Ishikawa (cell line): ENCODE measurements around the gene INCENP.

Experiments
- CEBPB ChIP-seq: IDR thresholded peaks from 2 replicates; pipeline ENCODE4 v1.6.1; 2012
- CREB1 ChIP-seq: IDR thresholded peaks from 2 replicates; pipeline ENCODE4 v1.6.1; 2012; ENCODE audit warnings: low read depth
- EGR1 ChIP-seq: IDR thresholded peaks from 2 replicates; pipeline ENCODE4 v1.6.1; 2012
- EP300 ChIP-seq: IDR thresholded peaks from 2 replicates; pipeline ENCODE4 v1.6.1; 2012; ENCODE audit warnings: borderline replicate concordance
- FOXM1 ChIP-seq: IDR thresholded peaks from 2 replicates; pipeline ENCODE4 v1.6.1; 2012; ENCODE audit warnings: low read depth, borderline replicate concordance
- NFIC ChIP-seq: IDR thresholded peaks from 2 replicates; pipeline ENCODE4 v1.6.1; 2012
- RAD21 ChIP-seq: IDR thresholded peaks from 2 replicates; pipeline ENCODE4 v1.6.1; 2012; ENCODE audit warnings: low read depth
- REST ChIP-seq: IDR thresholded peaks from 2 replicates; pipeline ENCODE4 v1.6.1; 2012; ENCODE audit warnings: low read depth, mild to moderate bottlenecking
- TAF1 ChIP-seq: IDR thresholded peaks from 2 replicates; pipeline ENCODE4 v1.6.1; 2012; ENCODE audit warnings: low read depth, mild to moderate bottlenecking
- TCF12 ChIP-seq: IDR thresholded peaks from 2 replicates; pipeline ENCODE4 v1.6.1; 2012; ENCODE audit warnings: low read depth
- TEAD4 ChIP-seq: IDR thresholded peaks from 2 replicates; pipeline ENCODE4 v1.6.1; 2012
- USF1 ChIP-seq: IDR thresholded peaks from 2 replicates; pipeline ENCODE4 v1.6.1; 2012
- YY1 ChIP-seq: IDR thresholded peaks from 2 replicates; pipeline ENCODE4 v1.6.1; 2012; ENCODE audit warnings: low read depth
- ZBTB7A ChIP-seq: IDR thresholded peaks from 2 replicates; pipeline ENCODE4 v1.6.1; 2012; ENCODE audit warnings: low read depth
- TF ChIP-seq, protein P1 (sequence below): IDR thresholded peaks from 2 replicates; pipeline ENCODE4 v1.6.1; 2012

INCENP gene

GRCh38 chr11:62115085-62115694 is 8.6 kb upstream of the INCENP start:
- no peak for TF ChIP-seq TEAD4
- TF ChIP-seq CEBPB, result no peak
- TF ChIP-seq, protein P1, sequence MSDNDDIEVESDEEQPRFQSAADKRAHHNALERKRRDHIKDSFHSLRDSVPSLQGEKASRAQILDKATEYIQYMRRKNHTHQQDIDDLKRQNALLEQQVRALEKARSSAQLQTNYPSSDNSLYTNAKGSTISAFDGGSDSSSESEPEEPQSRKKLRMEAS, result no peak
- no peak for TF ChIP-seq TAF1
- TF ChIP-seq EGR1, result no peak
- TF ChIP-seq NFIC, result no peak
- TF ChIP-seq ZBTB7A, result no peak
- no peak for TF ChIP-seq CREB1
- no peak for TF ChIP-seq RAD21
- no peak for TF ChIP-seq YY1
- TF ChIP-seq FOXM1, result no peak
- TF ChIP-seq USF1, result no peak
- no peak for TF ChIP-seq EP300

GRCh38 chr11:62116451-62116850 is 7.4 kb upstream of the INCENP start:
- no peak for TF ChIP-seq CREB1
- TF ChIP-seq USF1, result no peak
- TF ChIP-seq TEAD4, result no peak
- TF ChIP-seq FOXM1, result no peak
- TF ChIP-seq EGR1, result no peak

DNA sequence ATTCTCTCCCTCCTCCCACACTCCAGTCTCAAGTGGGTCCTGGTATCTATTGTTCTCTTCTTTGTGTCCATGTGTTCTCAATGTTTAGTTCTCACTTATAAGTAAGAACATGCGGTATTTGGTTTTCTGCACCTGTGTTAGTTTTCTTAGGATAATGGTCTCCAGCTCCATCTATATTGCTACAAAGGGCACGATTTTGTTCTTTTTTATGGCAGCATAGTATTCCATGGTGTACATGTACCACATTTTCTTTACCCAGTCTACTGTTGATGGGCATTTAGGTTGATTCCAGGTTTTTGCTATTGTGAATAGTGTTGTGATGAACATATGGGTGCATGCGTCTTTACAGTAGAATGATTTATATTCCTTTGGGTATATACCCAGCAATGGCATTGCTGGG is 4.2 kb upstream of the INCENP start:
- TF ChIP-seq TCF12, result no peak
- no peak for TF ChIP-seq YY1
- TF ChIP-seq CREB1, result no peak
- TF ChIP-seq NFIC, result no peak
- TF ChIP-seq FOXM1, result no peak
- no peak for TF ChIP-seq CEBPB
- TF ChIP-seq ZBTB7A, result no peak
- no peak for TF ChIP-seq EP300
- no peak for TF ChIP-seq TAF1
- TF ChIP-seq RAD21, result no peak
- TF ChIP-seq, protein P1, result no peak
- TF ChIP-seq TEAD4, result no peak

GRCh38 chr11:62120001-62120400 is 3.8 kb upstream of the INCENP start:
- TF ChIP-seq YY1, result no peak
- TF ChIP-seq USF1, result no peak
- TF ChIP-seq EGR1, result no peak
- TF ChIP-seq NFIC, result no peak
- no peak for TF ChIP-seq EP300
- TF ChIP-seq FOXM1, result no peak
- TF ChIP-seq TCF12, result no peak
- no peak for TF ChIP-seq TAF1
- TF ChIP-seq CEBPB, result no peak
- TF ChIP-seq TEAD4, result no peak

GRCh38 chr11:62120431-62120830 is 3.4 kb upstream of the INCENP start:
- no peak for TF ChIP-seq TAF1
- no peak for TF ChIP-seq ZBTB7A
- no peak for TF ChIP-seq TCF12
- TF ChIP-seq CEBPB, result no peak
- no peak for TF ChIP-seq EP300
- TF ChIP-seq YY1, result no peak
- TF ChIP-seq EGR1, result no peak
- TF ChIP-seq REST, result no peak
- TF ChIP-seq CREB1, result no peak
- TF ChIP-seq RAD21, result no peak
- TF ChIP-seq TEAD4, result no peak
- no peak for TF ChIP-seq FOXM1
- TF ChIP-seq USF1, result no peak
- TF ChIP-seq, protein P1, result no peak
- TF ChIP-seq NFIC, result no peak

DNA sequence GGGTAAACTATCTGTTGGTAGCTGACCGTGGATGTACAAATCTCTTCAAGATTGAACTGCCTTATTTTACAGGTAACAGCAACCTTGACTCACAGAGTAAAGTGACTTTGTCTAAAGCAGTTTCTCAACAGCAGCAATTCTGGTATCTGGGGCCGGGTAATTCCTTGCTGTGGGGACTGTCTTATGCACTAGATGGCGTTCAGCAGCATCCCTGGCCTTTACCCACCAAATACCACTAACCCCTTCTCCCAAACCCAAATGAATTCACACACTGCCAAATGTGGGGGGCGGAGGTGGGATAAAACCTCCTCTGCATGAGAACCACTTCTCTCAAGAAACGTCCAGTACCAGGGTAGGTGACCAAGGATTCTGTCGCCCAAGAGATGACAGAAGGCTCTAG is 1.7 kb upstream of the INCENP start:
- TF ChIP-seq CEBPB (no peak), ZBTB7A (no peak), USF1 (no peak), TCF12 (no peak), TAF1 (no peak), TEAD4 (no peak), CREB1 (no peak), EGR1 (no peak), EP300 (no peak), RAD21 (no peak), YY1 (no peak), FOXM1 (no peak)
